ENCODE measurements around the gene TOMT.

TOMT gene, protein sequence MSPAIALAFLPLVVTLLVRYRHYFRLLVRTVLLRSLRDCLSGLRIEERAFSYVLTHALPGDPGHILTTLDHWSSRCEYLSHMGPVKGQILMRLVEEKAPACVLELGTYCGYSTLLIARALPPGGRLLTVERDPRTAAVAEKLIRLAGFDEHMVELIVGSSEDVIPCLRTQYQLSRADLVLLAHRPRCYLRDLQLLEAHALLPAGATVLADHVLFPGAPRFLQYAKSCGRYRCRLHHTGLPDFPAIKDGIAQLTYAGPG

DNA sequence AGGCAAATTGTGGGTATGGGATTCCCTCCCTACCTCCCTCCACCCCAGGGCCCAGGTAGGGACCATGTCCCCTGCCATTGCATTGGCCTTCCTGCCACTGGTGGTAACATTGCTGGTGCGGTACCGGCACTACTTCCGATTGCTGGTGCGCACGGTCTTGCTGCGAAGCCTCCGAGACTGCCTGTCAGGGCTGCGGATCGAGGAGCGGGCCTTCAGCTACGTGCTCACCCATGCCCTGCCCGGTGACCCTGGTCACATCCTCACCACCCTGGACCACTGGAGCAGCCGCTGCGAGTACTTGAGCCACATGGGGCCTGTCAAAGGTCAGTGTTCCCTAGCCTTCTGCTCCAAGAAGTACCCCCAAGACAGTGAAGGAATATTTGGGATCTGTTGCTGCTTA is at the start of gene TOMT:
Gene TOMT, plus strand, starts transcription at position 37 of the 400 bp plus-strand sequence. Its CDS starts 28 bp downstream, at position 65.
- DNase-seq (ENCODE audit: low read depth in 3 of 3) = no peak

DNA sequence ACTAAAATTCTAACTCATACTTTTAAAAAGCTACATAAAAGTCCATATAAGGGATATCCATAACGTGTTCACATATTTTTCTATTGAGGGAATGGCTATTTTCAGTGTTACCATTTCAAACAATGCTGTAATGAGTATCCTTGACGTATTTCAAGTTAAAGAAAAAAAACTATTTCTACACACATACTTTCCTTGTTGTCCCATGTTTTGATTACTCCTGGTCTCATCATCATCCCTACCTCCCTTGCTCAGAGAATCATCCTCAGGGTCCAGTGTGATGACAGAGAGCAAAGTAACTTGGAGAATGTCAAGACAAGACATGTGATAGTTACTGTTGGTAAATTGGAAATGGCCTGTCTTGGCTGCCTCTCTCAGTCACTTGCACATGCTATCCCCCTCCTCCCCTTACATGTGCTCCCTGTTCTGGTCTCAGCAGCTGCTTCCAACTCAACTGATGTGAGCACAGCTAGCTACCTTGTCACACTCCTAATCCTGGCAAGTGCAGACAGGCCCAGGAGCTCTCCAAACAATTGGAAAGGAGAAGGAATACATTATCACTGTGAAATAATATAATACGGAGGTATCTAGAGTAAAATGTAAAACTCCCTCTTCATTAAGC is 47.2 kb upstream of the TOMT start:
- no peak for DNase-seq (ENCODE audit: low read depth in 3 of 3)

DNA sequence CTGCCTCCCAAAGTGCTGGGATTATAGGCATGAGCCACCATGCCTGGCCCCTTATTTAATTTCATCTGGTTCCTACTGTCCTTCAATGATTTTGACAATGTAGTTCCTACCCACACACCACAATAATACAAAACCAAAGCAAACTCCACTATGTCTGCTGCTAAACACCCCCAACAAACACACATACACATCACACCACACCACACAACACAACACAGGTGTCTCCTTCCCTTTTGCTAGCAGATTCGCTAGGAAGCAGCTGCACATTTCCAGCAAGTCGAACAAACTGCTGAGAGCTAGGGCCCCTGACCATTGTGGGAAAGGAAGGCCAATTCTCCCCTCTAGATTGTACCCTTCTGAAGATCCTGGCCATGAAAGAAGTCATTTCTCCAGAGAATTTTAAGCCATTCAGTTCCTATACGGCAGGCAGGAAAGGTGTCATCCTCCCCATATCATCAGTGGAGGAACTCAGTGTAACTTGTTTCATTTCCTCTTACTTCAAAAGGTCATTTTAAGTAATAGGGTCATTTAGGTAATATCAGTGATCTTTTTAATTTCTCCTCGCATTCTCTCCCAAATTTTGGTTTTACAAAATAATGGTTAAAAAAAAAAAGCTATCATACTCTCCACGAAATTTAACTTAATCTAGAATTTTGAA is 43.9 kb upstream of the TOMT start:
- DNase-seq (ENCODE audit: low read depth in 3 of 3) = no peak

DNA sequence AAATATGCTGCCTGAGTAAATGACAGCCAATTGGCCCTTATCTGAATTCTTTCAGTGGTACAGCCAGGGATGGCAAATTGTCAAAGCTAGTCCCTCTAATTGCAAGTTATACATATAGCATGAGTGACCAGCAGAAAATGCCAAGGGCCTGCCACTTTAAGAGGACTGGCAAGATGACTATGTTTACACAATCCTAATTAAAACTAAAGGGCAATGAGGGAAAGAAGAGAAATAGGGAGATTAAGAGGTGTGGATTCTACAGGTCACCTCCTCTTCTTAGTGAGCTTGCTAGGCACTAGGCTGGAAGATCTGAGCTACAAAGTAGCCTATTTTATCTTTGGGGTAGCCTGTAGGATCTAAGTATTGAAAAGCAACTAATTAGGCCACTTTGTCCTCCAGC is 38.9 kb upstream of the TOMT start:
- DNase-seq (ENCODE audit: low read depth in 3 of 3) = no peak

DNA sequence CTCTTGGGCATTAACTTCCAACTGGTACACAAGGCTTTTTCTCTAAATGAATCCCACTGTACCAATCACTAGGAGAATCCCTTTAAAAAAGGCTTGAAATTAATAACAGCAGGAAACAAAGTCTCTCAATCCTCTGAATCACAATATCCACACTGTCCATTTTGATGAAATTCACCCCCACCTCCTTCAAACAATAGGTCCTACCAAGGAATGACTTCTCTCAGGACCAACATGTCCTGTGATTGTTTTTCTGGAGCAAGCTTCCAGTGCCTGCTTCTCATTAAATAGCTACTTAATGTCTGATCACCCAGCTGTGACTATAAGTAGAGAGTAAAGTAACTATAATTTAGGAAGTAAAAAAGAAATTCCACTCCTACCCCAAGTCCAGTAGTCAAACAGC is 38.5 kb upstream of the TOMT start:
- no peak for DNase-seq (ENCODE audit: low read depth in 3 of 3)

DNA sequence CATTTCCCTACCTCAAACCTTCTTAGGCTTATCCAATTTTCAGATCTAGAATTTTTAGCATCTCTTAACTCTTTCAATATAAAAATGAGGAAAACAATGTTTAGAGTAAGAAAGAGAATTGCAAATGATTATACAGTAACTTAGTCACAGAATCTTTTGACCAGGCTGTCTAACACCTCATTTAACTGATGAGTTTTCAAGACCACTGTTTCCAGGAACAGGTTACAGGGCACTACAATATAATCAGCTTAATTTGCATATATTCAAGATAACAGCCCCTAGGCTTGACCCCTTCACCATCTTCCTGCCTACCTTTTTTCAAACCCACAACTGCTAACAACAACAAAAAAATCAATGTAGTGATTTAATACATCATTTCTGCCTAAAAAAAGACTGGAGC is 38.0 kb upstream of the TOMT start:
- DNase-seq (ENCODE audit: low read depth in 3 of 3) = no peak

DNA sequence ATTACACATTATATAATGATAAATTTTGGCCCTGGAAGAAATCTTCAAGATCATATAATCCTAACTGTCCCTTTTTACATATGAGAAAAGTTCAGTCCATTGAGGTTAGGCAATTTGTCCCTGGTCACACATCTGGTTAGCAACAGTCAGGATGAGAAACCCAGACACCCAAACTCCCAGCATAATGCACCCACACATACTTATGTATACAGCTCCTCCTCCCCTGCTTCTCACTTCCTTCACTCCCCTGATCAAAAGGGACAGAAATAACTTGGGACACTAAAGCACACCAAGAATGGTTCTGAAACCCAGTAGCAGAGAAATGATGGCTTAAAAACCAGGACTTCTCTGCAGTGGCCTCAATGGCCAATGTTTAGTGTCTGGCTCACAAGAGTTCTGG is 36.5 kb upstream of the TOMT start:
- DNase-seq (ENCODE audit: low read depth in 3 of 3) = no peak

DNA sequence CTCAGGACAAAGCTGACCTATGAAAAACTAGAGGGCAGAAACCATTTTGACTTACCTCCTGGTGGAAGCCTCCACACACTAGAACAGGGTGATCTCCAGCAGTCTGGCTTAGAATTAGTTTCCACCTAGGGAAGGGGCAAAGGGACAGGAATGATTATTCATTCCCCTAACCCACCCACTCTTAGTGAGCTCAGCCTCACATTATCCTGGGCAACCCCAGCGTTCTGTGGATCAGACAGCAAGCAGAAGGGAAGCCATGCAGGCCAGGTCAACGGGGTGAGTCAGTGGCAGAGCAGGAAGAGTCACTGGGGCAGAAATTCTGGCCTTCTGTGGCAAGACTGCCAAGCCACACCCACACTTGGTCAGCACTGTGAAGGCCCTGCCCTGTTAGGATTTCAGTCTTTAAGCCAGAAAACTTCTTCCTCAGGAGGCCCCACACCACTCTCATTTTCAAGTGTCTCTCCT is 35.9 kb upstream of the TOMT start:
- no peak for DNase-seq (ENCODE audit: low read depth in 3 of 3)

DNA sequence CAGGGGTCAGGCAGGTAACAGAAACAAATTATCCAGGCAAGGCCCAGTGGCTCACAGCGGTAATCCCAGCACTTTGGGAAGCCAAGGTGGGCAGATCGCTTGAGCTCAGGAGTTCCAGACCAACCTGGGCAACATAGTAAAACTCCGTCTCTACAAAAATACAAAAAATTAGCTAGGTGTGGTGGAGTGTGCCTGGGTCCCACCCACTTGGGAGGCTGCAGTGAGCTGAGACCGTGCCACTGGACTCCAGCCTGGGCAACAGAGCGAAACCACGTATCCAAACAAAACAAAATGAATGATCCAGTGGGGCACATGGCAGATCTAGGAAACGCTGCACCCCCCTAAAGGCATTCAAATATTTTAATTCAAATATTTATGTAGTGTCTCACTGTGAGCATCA is 35.2 kb upstream of the TOMT start:
- DNase-seq (ENCODE audit: low read depth in 3 of 3) = no peak

DNA sequence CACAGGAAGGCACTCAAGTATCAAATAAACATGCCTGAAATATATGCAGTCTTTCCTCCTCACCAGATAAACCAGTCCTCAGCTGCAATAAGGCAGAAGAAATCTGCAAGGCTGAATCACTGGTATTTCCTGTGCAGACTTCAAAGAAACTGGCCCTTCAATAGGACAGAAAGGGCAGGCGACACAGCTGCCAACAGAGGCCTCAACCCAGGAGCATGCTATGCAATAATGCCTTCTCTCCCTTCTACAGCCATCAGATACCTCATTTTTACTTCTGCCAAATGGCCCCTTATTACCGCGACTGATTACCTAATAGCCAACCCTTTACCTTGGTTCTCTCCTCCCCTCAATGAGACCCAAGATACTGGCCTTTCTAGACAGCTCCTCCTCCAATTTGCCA is 33.4 kb upstream of the TOMT start:
- DNase-seq (ENCODE audit: low read depth in 3 of 3) = no peak

DNA sequence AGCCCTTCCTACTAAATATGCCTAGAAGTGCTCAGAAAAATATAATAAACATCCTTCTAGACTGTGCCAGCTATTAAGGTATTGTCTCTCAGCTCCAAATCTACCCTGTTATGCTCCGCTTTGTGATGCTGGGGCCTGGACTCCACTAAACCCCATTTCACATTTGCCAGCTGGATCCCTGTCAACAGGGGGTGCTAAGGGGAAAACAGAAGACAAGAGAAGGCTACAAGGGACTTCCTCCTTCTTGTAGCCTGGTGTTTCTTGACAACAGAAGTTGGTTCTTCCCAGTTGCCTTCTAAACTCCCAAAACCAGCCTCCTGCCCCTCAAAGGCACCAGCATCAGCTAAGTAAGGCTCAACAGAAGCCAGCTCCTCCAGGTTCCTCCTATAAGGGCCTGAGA is 30.6 kb upstream of the TOMT start:
- DNase-seq (ENCODE audit: low read depth in 3 of 3) = no peak

DNA sequence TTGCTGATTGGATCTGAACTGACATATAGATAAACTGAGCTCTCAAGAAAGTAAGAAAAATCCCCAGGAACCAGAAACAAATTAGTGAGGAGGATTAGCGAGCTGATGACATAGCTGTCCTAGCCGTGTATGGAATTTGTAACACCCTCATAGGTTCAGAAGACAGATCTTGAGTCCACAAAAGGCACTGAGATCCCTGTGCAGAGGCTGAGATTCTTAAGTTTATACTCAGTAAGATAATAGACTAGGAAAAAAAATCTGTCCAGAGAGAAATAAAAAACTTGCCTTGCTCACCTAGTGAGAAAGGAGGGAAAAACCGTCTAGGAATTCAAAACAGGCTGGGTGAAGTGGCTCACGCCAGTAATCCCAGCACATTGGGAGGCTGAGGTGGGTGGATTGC is 30.0 kb upstream of the TOMT start:
- no peak for DNase-seq (ENCODE audit: low read depth in 3 of 3)

DNA sequence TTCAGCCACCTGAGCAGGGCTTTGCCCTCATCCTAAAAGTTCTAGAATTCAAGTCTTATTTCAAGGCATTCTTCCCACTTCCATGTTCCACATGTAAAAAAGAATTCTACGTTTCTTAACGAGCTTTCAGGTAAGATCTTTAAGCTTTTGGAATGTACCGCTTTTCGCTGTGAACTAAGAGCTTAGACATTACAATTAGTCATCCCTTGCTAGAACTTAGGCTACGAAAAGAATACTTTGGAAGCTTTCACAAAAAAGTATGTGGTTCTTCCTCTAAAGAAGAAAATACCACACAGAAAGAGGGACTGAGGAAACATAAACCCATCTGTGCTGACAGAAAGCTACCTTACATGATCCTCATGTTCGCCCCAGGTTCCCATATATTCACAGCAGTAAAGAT is 27.2 kb upstream of the TOMT start:
- DNase-seq (ENCODE audit: low read depth in 3 of 3) = no peak

DNA sequence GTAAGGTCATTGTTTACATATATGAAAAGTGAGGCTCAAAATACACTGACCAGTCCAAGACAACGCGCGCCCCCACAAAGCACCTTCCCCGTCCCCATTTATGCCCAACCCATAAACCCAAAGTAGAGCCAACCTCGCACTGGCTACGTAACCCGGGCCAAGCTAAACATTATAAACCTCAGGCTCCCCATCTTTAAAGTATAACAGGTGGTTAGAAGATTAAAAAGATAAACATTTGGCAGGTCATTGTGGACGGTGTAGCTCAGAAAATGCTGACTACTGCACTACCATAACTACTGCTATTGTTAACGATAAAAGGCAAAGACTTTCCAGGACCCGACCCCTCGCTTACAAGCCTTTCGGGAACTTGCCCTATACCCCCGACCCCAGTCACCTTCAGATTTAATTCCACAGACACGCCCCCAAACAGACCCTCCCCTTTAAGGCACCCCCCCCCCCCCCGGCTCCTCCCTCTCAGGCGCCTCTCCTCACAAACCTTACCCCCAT is 25.9 kb upstream of the TOMT start:
- no peak for DNase-seq (ENCODE audit: low read depth in 3 of 3)

DNA sequence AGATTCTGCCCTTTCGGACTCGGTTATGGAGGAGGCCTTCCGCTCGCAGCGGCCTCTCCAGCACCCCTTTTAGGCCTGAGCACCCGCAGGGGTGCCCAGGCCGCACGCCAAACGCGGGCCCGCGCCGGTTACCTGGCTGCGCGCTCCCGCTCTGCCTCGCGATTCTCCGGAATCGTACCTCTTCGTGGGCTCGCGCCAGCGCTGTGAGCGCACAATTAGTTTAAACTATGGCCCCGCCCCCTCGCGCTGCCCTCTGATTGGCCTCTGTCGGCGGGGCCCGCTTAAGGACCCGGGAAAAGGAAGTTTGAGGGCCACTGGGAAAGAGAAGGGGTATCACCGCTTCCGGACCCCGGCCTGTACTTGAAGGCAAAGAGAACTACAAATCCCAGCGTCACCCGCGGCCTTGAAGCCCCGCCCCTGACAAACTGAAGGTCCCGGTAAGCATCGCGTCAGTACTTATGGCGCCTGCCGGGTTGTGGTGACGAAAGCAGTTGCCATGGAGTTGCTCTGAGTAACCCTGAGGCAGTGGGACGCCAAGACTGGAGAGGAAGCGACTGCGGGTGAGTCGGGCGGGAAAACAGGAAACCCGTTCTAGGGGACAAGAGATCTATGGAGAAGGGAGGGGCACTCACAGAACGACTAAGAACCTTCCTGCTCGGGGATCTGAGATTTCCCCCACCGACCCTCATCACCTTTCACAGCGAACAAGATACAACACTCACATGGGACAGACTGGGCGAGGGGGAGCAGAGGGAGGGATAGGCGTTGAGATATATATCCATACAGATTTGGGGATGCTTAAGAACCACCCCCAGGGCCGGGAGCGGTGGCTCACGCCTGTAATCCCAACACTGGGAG is 25.2 kb upstream of the TOMT start, which contains the start of the genes LRRC51 and NUMA1:
Gene LRRC51, plus strand, starts transcription at position 525 of the 858 bp plus-strand sequence. CDS start 8,234 bp downstream, outside the sequence.
Gene NUMA1, minus strand, starts transcription at position 217 of the 858 bp plus-strand sequence. CDS start 44,599 bp downstream, outside the sequence.
- DNase-seq (ENCODE audit: low read depth in 3 of 3) = peak; percentile 97 to 100 (median 98)

DNA sequence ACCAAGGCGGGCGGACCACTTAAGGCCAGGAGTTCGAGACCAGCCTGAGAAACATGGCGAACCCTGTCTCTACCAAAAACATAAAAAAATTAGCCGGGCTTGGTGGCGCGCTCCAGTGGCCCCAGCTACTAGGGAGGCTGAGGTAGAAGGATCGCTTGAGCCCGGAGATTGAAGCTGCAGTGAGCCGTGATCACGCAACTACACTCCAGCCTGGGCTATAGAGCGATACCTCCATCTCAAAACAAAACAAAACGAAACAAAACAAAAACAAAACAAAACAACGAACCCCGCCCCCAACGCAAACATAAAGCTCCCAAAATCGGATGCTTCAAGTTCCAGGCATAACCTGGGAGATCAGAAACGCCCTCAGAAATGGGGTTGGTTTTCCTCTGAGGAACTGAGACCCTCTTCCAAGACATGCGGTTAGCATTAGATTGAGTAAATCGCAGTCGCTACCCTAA is 24.5 kb upstream of the TOMT start:
- no peak for DNase-seq (ENCODE audit: low read depth in 3 of 3)

DNA sequence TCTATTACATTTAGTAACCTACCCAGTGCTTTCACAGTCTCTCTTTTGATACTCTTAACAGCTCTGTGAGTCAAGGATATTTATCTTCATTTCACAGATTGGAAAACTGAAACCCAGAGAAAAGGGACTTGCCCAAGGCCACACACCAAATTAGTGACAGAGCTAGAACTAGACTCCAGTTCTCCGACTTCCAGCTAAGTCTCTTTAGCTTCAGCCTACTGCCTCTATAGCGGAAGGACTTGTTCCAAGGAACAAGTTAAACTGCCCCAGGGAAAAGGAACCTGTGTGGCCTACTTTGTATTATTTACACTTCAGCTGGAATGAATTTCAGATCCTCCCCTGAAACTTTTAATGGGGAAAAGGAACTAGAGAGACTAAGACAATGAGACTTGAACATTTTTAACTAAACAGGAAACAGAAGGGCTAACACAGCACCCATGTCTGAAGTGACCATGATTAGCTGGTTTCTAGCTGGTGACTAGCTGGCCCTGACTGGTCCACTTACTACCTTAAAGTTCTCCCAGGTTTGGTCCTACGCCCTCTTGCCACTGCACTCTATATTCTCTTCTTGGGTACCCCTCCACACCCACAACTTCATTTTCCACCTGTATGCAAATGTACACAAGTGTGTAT is 23.8 kb upstream of the TOMT start:
- DNase-seq (ENCODE audit: low read depth in 3 of 3) = no peak

DNA sequence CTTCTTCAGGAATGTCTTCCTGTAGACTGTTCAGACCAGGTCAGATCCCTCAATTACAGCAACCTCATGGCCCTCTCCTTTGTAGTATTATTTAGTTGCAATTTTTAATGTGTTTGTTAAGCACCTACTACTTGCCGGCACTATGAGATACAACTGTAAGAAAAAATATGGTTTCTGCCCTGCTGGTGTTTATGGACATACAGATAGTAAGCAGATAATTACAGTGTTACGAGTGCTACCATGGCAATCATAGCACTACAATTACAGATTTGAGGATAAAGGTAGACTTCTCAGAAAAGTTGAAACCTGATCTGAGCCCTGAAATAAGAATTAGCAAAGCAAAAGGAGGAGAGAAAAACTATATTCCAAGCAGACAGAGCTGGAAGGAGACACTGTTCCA is 22.3 kb upstream of the TOMT start:
- no peak for DNase-seq (ENCODE audit: low read depth in 3 of 3)

DNA sequence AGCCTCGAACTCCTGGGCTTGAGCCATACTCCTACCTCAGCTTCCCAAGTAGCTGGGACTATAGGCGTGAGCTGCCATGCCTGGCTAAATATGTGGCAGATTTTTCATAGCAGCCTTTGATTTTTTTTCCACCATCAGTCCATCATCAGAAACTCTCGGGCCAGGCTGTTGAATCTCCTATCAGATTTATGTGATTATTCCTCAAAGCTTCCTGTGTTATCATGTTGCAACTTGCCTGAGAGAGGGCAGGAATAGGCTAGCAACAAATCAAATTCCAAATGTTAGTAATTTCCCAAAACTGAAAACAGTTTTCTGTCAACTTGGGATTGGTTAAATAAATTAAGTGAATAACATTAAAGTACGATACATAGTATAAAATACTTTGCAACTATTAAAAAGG is 21.6 kb upstream of the TOMT start:
- DNase-seq (ENCODE audit: low read depth in 3 of 3) = no peak

DNA sequence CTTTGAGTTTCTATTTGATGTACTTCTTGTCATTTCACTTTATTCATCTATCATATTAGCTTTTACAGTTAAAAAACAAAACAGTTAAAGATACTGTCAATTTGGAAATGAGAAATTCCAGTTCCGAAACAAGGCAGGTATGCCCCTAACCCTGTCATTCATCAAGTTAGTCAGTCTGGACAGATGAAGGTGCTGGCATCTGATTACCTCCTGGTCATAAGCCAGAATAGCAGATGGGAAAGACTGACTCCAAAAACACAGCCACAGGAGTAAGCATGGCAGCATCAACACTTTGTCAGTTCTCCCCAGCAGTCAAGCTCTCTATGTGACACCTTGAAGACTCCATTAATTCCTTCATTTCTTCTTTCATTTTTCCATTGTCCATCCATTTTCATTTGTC is 20.8 kb upstream of the TOMT start:
- no peak for DNase-seq (ENCODE audit: low read depth in 3 of 3)

Measured in stimulated activated CD4-positive, alpha-beta T cell treated with anti-CD3 and anti-CD28 coated beads, TNF-alpha, amount 100 ng/mL, for 48 hours (primary cell).